Skeletal muscle satellite cell (primary cell): Measurements from ENCODE around the gene UGT1A4.

ENCODE experiments used
- H3K27me3 ChIP-seq: 2 replicates; pipeline ENCODE4 v1.7.0; 2013; ENCODE audit warnings: low read length; ENCODE audit not compliant: control insufficient read depth, insufficient read depth
- H3K36me3 ChIP-seq: 2 replicates; pipeline ENCODE4 v1.7.0; 2013; ENCODE audit warnings: mild to moderate bottlenecking, control low read depth, low read length; ENCODE audit not compliant: insufficient read depth
- H3K4me1 ChIP-seq: 2 replicates; pipeline ENCODE4 v1.7.0; 2013; ENCODE audit warnings: low read length; ENCODE audit not compliant: control insufficient read depth, insufficient read depth
- H3K4me2 ChIP-seq: 2 replicates; pipeline ENCODE4 v1.7.0; 2013; ENCODE audit warnings: mild to moderate bottlenecking, low read length
- H3K4me3 ChIP-seq: 2 replicates; pipeline ENCODE4 v1.7.0; 2013; ENCODE audit warnings: low read length
- H3K9ac ChIP-seq: 2 replicates; pipeline ENCODE4 v1.7.0; 2013; ENCODE audit warnings: mild to moderate bottlenecking, low read depth, low read length, moderate library complexity
- H3K9me3 ChIP-seq: replicated peaks from 2 replicates; pipeline ENCODE4 v1.7.0; 2013; ENCODE audit warnings: mild to moderate bottlenecking, control low read depth, low read length

Gene UGT1A4

GRCh38 chr2:233686928-233687327 lies 31.6 kb upstream of the UGT1A4 start:
- Histone ChIP-seq H3K9me3 (no peaks in the 10 kb centered on the region), H3K9ac (no peak overlapping the region), H3K4me1 (no peaks in the 10 kb centered on the region), H3K36me3 (no peaks in the 10 kb centered on the region), H3K4me3 (no peak overlapping the region), H3K27me3 (peaks cover 4% of the 10 kb centered on the region), H3K4me2 (no peak overlapping the region)

DNA sequence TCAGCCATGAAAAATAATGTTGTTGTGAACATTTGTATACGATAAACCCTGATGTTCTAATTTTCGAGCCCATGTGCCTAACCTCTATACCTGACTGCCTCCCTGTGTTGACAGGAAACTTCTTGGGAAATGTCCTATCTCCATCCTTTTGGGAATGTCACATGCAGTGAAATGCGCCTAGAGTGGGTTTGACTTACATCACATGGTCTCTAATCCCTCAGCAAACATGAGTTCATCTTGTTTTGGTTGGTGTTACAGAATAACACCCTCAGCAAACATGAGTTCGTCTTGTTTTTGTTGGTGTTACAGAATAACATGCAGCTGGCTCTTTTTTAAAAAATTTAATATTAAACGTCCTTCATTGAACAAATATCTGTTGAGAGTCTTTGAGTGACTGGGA lies 30.2 kb upstream of the UGT1A4 start:
- Histone ChIP-seq H3K4me1 (no peaks in the 10 kb centered on the region), H3K27me3 (no peaks in the 10 kb centered on the region), H3K9ac (no peak overlapping the region), H3K9me3 (no peaks in the 10 kb centered on the region), H3K4me2 (no peak overlapping the region), H3K4me3 (no peak overlapping the region), H3K36me3 (no peaks in the 10 kb centered on the region)

DNA sequence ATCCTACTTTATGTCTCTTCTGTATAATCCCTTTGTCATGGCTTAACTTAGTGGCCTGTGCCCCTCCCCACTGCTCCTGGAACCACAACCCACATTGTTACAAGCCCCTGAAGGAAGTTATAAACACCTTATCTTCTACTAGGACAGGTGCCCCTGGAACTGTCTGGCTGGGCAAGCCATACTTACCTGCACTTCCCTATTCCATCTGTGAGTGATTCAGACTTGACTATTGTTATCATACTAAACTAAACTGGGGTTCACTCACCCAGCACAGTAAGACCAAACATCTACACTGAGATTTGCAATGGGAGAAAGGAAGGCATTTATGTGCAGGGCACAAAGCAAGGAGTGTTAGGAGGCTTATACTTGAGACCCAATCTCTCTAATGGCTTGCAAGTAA lies 29.5 kb upstream of the UGT1A4 start:
- Histone ChIP-seq H3K9me3 (no peaks in the 10 kb centered on the region), H3K36me3 (no peaks in the 10 kb centered on the region), H3K27me3 (no peaks in the 10 kb centered on the region), H3K4me1 (no peaks in the 10 kb centered on the region), H3K4me2 (no peak overlapping the region), H3K4me3 (no peak overlapping the region), H3K9ac (no peak overlapping the region)

DNA sequence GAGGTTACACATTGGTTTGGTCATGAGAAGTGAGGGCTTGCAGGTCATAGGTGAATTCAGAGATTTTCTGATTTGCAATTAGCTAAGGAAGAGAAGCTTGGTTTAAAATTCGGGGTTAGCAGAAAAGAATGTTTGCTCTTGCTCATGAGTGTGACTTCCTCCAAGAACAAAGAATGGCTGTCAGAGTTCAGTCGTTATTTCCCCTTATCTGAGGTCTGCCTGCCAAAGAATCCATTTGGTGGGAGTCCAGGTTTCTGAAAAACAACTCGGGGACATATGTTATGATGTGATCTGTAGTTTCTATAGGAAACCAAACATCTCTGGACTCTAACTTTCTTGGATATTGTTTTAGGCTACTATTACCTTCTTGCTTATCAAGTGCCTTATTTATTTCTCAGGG lies 29.0 kb upstream of the UGT1A4 start:
- Histone ChIP-seq H3K36me3 (no peaks in the 10 kb centered on the region), H3K4me1 (no peaks in the 10 kb centered on the region), H3K4me3 (no peak overlapping the region), H3K9me3 (no peaks in the 10 kb centered on the region), H3K27me3 (no peaks in the 10 kb centered on the region), H3K9ac (no peak overlapping the region), H3K4me2 (no peak overlapping the region)

GRCh38 chr2:233690444-233690843 lies 28.1 kb upstream of the UGT1A4 start:
- Histone ChIP-seq H3K36me3 (no peaks in the 10 kb centered on the region), H3K9me3 (no peaks in the 10 kb centered on the region), H3K4me2 (no peak overlapping the region), H3K4me3 (no peak overlapping the region), H3K27me3 (no peaks in the 10 kb centered on the region), H3K9ac (no peak overlapping the region), H3K4me1 (no peaks in the 10 kb centered on the region)

DNA sequence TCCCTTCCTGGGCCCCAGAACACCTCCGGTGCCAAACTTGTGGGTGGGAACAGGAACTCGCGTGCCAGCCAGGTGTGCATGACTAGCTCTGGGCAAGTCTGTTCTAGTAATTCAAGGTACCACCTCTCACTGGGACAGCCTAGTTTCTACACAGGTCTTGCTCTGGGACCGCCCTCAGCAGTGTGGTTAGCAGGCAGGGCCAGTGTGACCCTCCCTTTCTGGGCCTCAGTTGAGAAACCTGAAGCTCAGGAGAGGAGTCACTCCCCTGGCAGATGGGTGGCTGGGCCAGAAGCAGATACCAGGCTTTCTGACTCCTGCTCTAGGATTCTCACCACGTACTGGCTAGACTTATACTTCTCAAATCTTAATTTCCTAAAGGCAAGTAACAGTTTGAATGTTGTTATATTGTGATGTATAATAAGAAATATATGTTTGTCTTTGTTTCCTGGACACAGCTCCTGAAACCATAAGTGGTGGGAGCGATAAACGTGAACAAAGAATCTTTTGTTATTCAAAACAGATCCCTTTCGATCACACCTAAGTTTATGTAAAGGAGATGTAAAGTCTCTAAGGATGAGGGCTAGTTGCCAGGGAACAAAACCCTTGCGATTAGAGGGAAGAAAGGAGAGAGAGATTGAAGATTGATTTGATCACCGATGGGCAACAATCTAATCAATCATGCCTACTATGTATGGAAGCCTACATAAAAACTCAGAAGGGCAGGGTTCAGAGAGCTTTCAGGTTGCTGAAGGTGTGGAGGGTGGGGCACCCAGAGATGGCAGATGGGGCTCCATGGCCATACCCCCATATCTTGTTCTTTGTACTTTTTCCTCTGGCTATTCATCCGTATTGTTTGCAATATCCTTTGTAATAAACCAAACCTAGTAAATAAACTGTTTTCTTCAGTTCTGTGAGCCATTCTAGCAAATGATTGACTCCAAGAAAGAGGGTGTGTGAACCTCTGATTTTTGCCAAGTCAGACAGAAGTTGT lies 26.8 kb upstream of the UGT1A4 start:
- Histone ChIP-seq H3K4me1 (no peaks in the 10 kb centered on the region), H3K4me2 (no peak overlapping the region), H3K9ac (no peak overlapping the region), H3K4me3 (no peak overlapping the region), H3K36me3 (no peaks in the 10 kb centered on the region), H3K27me3 (no peaks in the 10 kb centered on the region), H3K9me3 (no peaks in the 10 kb centered on the region)

DNA sequence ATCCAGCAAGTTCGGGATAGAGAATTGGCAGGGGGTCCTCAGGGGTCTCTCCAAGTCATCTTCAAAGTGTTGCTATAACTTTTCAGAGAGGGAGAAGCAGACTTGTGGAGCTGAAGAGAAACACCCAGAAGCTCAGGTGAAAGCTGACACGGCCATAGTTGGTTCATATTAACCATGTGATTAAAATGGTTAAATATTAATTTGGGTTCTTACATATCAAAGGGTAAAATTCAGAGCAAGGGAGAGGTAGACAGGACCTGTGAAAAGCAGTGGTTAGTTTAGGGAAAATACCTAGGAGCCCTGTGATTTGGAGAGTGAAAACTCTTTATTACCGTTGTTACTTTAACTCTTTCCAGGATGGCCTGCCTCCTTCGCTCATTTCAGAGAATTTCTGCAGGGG lies 25.9 kb upstream of the UGT1A4 start, which contains the start of gene UGT1A6:
Gene UGT1A6, plus strand, starts transcription at position 243 of the 400 bp plus-strand sequence. Its CDS starts 115 bp downstream, at position 358.
- H3K27me3 ChIP-seq: no peaks in the 10 kb centered on the region
- no peak within 1 kb of the TSS for H3K4me3 ChIP-seq
- H3K9ac ChIP-seq: no peak within 1 kb of the TSS
- H3K4me1 ChIP-seq: no peaks in the 10 kb centered on the region
- no peak within 1 kb of the TSS for H3K4me2 ChIP-seq
- no peaks in the 10 kb centered on the region for H3K36me3 ChIP-seq
- H3K9me3 ChIP-seq: no peaks in the 10 kb centered on the region

- Histone ChIP-seq H3K27me3 (no peaks in the 10 kb centered on the region), H3K9ac (no peak overlapping the region), H3K4me1 (no peaks in the 10 kb centered on the region)
These were observed 24.6 kb upstream of the UGT1A4 start for GRCh38 chr2:233693963-233694362.

GRCh38 chr2:233698740-233699139 lies 19.8 kb upstream of the UGT1A4 start:
- Histone ChIP-seq H3K4me1 (peaks cover 3% of the 10 kb centered on the region), H3K9me3 (no peaks in the 10 kb centered on the region), H3K36me3 (no peaks in the 10 kb centered on the region), H3K4me2 (no peak overlapping the region), H3K4me3 (no peak overlapping the region), H3K27me3 (no peaks in the 10 kb centered on the region), H3K9ac (no peak overlapping the region)

More at GRCh38 chr2:233693963-233694362, 24.6 kb upstream of the UGT1A4 start:
- Histone ChIP-seq H3K4me2 (no peak overlapping the region), H3K9me3 (no peaks in the 10 kb centered on the region), H3K4me3 (no peak overlapping the region), H3K36me3 (no peaks in the 10 kb centered on the region)

DNA sequence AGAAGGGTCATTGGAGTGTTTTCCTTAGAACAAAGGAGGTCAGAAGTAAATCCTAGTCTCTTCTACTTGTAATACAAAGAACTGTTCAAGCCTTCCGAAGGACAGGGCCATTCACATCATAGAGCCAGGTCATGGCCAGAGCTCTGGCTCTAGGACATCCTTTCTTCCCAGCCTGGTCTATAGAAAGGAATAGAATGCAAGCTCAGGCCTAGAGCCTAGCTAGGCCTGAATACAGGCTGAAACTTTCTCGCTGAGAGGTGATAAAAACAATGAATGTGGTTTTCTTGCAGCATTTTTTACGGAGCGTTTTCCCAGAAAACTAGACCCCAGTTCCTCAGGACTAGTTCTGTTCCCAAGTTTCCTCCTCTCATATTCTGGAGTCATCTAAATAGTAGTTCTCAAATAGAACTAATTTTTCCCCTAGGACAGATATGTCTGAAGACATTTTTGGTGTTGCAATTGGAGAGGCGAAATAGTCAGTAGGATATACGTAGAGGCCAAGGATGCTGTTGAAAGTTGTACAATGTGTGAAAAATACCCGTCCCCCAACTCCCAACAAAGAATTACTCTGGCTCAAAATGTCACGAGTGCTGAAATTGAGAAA lies 19.0 kb upstream of the UGT1A4 start:
- no peaks in the 10 kb centered on the region for H3K27me3 ChIP-seq
- no peaks in the 10 kb centered on the region for H3K36me3 ChIP-seq
- no peak overlapping the region for H3K4me3 ChIP-seq
- no peak overlapping the region for H3K9ac ChIP-seq
- no peak overlapping the region for H3K4me2 ChIP-seq
- peaks cover 3% of the 10 kb centered on the region for H3K4me1 ChIP-seq
- H3K9me3 ChIP-seq: no peaks in the 10 kb centered on the region

DNA sequence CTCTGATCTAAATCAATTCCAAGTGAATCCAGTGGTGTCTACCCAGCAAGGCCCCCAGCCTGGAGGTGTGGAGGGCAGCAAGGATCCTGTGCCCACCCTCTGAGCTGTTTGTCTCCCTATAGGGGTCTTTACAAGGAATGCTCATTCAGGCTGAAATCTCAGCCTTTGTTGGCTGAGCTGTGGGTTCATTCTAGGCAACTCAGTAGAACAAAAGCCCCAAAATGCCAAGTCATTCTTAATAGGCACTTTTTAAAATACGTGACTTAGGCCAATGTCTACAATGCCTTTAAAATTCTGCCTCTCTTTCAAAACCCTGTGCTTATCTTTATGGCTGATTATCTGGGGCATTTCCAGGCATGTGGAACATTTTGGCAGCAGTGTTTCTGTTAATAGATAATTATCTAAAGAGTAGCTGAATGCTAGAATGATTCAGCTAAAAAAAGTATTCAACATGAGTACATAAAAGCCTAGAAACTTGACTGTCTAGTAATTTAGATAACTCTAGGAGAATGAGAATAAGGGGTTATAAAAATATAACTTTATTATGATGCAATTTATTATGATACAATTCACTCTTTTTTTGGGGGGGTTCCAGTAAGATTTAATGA lies 18.4 kb upstream of the UGT1A4 start:
- no peaks in the 10 kb centered on the region for H3K9me3 ChIP-seq
- no peak overlapping the region for H3K9ac ChIP-seq
- H3K4me2 ChIP-seq: no peak overlapping the region

More for the DNA sequence above, 18.4 kb upstream of the UGT1A4 start:
- Histone ChIP-seq H3K4me3 (no peak overlapping the region), H3K27me3 (no peaks in the 10 kb centered on the region), H3K4me1 (peaks cover 3% of the 10 kb centered on the region), H3K36me3 (no peaks in the 10 kb centered on the region)
